ENCODE measurements around the gene PNMA6F.
"Not testable (repeated sequence)": the region's sequence is repeated elsewhere in the genome, so short reads cannot be mapped to it uniquely, and the experiment has no call there.

PNMA6F gene

GRCh38 chrX:153301746-153302145 is 19.8 kb downstream of the PNMA6F start:
- no peak for DNase-seq

- DNase-seq, result no peak
Observed at GRCh38 chrX:153299855-153300254, 21.7 kb downstream of the PNMA6F start.

GRCh38 chrX:153297376-153297775 is 24.2 kb downstream of the PNMA6F start:
- no peak for DNase-seq

GRCh38 chrX:153293485-153294071 is 28.0 kb downstream of the PNMA6F start:
- DNase-seq, result not testable (repeated sequence)

- DNase-seq, result not testable (repeated sequence)
Observed at GRCh38 chrX:153288807-153289206, 32.8 kb downstream of the PNMA6F start.

- DNase-seq, result not testable (repeated sequence)
Observed at GRCh38 chrX:153285678-153286077, 35.9 kb downstream of the PNMA6F start.

- not testable (repeated sequence) for DNase-seq
Observed at GRCh38 chrX:153283982-153284381, 37.6 kb downstream of the PNMA6F start.

- not testable (repeated sequence) for DNase-seq
Observed at GRCh38 chrX:153281784-153282183, 39.8 kb downstream of the PNMA6F start.

GRCh38 chrX:153279304-153279703 is 42.3 kb downstream of the PNMA6F start:
- not testable (repeated sequence) for DNase-seq

GRCh38 chrX:153276049-153276448 is 45.5 kb downstream of the PNMA6F start:
- DNase-seq, result not testable (repeated sequence)

GRCh38 chrX:153275418-153275817 is 46.1 kb downstream of the PNMA6F start:
- DNase-seq, result not testable (repeated sequence)

GRCh38 chrX:153272584-153272983 is 49.0 kb downstream of the PNMA6F start:
- not testable (repeated sequence) for DNase-seq

GRCh38 chrX:153272070-153272469 is 49.5 kb downstream of the PNMA6F start:
- not testable (repeated sequence) for DNase-seq

All from NCI-H1436 treated with DMSO at 0.1 percent for 48 hours (cell line).